ENCODE measurements around the gene AIF1L.

GRCh38 chr9:131084661-131085369, 11.5 kb upstream of the AIF1L start:
- TF ChIP-seq, protein P1, sequence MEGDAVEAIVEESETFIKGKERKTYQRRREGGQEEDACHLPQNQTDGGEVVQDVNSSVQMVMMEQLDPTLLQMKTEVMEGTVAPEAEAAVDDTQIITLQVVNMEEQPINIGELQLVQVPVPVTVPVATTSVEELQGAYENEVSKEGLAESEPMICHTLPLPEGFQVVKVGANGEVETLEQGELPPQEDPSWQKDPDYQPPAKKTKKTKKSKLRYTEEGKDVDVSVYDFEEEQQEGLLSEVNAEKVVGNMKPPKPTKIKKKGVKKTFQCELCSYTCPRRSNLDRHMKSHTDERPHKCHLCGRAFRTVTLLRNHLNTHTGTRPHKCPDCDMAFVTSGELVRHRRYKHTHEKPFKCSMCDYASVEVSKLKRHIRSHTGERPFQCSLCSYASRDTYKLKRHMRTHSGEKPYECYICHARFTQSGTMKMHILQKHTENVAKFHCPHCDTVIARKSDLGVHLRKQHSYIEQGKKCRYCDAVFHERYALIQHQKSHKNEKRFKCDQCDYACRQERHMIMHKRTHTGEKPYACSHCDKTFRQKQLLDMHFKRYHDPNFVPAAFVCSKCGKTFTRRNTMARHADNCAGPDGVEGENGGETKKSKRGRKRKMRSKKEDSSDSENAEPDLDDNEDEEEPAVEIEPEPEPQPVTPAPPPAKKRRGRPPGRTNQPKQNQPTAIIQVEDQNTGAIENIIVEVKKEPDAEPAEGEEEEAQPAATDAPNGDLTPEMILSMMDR (conservative IDR thresholded peaks at IDR 0.05; ENCODE audit: low read depth, low read length), result no peak
- TF ChIP-seq EZH2 (IDR thresholded peaks at IDR 0.05; ENCODE audit: low read length, unreplicated experiment), result no peak
- no peak for TF ChIP-seq EZH2phosphoT487 (IDR thresholded peaks at IDR 0.05; ENCODE audit: borderline replicate concordance, low read length)

Data from PC-3 (cell line).